Dermis blood vessel endothelial cell (primary cell): ENCODE results near the gene IKZF1. TPM values are rescaled to one million over a fixed set of nuclear protein-coding genes. Genes with fewer than 3 reads are reported as not detected.

Experiments used
- DNase-seq: peaks from one replicate; pipeline ENCODE4 v3.0.0; 2010
- total RNA-seq: library from RNA; depleted of rRNA; stranded (reverse); fragments of >200 nt; gene quantifications from 2 replicates; pipeline ENCODE4 v1.2.3, GENCODE V29; 2014

Gene IKZF1
- total RNA-seq, 1 donor from 2014 or later: 0.17 TPM

DNA sequence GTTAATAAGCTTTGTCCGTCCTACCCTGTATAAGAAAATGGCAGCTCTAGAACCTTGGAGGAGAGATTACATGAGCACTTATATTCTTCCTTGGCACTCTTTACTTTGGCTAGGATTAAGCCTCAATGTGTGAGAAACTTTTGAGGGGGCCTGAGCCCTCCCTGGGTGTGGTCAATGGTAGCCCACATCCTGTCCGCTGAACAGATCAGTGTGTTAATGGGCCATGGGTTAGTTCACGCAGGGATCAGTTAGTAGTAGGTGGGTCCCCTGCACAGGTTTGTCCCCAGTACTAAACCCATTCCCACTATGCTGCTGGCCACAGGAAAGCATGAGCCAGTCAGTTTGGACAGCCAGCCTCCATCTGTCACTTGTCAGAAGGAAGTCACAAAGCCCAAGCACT is 20.2 kb upstream of the IKZF1 start:
- no peak for DNase-seq

DNA sequence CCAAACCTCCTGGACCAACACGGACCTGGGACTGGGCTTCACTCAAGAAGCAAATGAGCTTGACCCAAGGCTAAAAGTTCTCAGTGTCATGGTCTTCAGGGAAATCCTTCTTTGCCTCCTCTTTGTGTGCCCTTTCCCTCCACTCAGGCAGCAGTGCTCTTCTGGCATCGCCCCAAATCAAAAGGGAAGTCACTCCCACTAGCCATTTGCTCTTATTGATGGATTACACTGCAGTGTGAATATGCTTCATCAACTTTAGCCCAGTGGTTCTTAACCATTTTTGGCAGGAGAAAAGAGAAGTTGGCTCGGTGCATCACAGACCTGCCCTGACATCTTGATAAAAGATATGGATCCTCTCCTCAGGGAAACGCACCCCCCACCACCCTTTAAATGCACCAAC is 19.2 kb upstream of the IKZF1 start:
- DNase-seq: no peak

DNA sequence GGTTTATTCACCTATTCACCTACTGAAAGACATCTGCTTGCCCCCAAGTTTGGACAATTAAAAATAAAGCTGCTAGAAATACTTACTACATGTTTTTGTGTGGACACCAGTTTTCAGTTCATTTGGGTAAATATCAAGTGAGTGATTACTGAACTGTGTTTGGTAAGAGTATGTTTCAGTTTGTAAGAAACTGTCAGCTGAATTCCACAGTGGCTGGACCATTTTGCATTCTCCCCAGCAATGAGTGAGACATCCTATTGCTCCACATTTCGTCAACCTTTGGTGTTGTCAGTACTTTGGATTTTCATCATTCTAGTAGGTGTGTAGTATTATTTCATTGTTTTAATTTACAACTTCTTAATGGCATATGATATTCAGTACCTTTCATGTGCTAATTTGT is 17.4 kb upstream of the IKZF1 start:
- DNase-seq: no peak

DNA sequence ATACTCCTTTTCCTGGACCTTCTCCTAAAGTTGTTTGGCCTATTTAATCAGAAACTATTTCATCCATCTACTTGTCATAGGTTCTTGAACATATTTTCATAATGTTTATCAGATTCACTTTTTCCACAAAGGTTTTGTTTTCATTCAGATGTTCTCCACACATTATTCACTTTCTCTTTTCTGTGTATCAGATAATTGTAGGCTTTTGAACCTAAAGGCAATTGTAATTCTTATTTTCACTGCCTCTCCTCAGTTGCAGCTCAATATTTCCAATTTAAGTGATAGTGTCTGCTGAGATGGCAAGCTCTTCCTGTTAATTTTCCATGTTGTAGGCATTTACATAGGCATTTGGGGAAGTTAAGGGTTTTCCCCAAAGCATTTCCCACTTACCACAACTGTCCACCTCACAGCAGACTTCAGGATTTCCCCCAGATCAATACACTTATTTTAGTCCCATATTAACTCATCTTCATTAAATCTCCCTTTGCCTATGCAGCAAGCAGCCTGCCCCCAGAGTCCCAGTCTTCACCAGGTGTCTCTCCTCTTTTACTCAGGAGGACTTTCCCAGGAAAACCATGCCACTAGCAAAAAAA is 12.3 kb upstream of the IKZF1 start:
- no peak for DNase-seq

DNA sequence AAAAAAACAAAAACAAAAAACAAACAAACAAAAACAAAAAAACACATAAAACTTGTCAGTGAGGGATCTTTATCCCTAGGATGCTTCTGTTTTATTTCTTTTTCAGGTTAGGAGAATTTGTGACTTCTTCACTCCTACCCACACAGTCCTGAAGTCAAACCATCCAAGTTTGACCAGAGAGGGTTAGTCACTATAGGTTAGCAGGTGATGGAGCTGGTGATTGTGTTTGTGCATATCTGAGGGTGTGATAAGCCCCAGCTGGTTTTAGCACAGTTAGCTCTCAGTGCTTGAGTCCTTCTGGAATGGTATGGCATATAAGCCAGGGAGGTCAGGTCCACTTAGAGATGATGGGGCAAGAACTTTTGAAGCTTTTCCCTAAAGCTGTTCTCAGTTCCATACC is 11.8 kb upstream of the IKZF1 start:
- no peak for DNase-seq

DNA sequence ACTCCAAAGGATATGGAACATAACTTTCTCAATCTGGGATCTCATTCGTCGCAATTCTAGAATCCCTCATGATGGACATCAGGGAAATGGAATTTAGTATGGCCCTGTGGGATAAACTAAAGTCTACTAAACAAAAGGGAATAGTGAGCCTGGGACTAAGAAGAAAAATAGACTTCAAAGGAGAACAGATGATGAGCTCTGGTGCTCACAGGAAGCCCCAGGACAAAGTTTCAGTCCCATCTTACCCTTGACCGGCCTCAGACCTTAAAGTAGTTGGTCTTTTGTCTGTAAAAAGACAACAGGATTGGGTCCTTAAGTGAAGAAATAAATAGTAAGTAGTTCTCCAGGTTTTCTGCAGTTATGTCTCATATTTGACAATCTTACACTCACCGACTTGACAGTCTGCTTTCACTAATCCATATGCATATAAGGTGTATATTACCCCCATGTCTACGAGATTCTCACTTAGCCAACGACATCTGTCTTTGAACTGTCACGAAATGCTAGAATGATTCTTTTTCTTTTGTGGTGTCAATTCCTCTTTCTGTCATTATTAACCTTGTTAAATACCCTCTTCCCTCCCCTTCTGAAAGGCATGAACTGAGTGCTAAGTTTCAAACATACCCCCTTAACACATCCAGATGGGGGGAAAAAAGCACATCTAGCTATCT is 10.9 kb upstream of the IKZF1 start:
- no peak for DNase-seq

DNA sequence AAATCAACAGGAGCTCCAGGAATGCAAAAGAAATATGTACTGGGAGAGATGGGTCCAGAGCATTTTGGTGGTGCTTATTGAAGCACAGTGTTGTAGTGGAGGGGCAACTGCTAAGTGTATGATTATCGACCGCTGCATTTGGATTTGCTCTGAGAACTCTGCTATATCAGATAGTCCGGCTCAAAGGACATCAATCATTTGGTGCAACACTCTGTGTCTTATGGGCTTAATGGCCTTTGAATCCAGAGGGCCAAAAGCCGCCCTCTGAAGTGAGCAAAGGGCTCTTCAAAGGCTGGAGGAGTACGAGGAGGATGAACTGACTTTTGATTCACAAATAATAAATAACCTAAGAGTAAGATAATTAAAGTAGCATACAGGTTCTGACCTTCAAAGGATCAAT is 9.4 kb upstream of the IKZF1 start:
- no peak for DNase-seq

DNA sequence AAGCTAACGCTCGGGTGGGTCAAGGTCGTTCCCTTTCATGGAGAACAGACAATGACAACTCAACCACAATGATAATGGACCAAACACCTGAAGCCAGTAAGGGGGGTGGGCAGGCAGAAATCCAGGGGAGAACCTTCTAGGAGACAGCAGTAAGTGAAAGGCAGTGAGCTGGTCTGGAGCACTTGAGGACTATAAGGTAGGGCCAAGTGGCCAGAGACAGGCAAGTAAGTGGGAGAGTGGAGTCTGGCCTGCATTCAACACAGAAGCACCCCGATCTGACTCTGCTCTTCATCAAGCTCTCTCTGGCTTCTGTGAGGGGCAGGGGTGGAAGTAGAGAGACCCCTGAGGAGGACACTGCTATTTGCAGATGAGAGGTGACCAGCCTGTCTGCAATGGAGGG is 7.7 kb upstream of the IKZF1 start:
- DNase-seq: no peak

DNA sequence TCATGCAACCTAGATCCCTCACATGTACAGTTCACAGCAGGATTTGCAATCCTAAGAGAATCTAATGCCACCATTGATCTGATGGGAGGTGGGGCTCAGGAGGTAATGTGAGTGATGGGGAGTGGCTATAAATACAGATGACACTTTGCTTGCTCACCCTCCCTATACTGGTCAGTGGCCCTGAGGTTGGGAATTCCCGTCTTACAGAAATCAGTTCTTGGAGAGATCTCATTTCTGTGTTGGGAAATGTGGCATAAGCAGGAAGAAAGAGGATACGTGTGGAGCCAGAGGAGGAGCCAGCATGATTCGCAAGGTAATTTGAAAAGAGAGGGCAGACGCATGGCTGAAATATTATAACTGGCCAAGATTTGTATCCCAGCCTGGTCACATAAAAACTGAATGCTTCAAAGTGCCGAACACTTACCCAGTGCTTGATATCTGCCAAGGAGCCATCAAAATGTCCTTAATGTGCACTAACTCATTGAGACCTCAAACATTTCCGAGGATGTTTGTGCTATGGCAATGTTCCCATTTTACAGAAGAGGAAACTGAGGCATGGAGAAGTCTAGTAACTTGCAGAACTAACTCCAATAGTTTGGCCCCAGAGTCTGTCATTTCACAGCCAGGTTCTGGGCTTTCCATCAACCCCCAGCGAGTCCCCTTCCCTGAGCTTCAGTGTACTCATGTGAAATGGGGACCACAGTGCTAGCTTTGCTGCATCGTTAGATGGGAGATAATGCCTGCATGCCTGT is 5.5 kb upstream of the IKZF1 start:
- no peak for DNase-seq

DNA sequence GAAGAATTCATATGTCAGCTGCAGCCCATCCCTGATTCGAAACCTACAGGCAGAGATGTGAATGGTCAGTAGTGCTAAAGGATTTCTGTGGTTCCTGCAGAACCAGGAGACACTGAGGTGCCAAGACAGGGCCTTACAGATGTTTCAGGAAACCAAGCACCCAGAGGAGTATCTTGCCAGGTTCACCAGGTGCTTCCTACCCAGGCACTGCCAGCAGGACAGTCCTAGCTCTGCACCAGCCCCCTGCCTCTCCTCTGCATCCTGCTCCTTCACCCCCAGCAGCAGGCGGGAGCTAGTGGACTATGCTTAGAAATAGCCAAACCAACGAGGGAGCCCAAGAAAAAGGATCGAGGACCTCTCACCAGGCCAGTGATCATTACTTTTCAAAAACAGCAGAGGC is 4.2 kb upstream of the IKZF1 start:
- DNase-seq: no peak

DNA sequence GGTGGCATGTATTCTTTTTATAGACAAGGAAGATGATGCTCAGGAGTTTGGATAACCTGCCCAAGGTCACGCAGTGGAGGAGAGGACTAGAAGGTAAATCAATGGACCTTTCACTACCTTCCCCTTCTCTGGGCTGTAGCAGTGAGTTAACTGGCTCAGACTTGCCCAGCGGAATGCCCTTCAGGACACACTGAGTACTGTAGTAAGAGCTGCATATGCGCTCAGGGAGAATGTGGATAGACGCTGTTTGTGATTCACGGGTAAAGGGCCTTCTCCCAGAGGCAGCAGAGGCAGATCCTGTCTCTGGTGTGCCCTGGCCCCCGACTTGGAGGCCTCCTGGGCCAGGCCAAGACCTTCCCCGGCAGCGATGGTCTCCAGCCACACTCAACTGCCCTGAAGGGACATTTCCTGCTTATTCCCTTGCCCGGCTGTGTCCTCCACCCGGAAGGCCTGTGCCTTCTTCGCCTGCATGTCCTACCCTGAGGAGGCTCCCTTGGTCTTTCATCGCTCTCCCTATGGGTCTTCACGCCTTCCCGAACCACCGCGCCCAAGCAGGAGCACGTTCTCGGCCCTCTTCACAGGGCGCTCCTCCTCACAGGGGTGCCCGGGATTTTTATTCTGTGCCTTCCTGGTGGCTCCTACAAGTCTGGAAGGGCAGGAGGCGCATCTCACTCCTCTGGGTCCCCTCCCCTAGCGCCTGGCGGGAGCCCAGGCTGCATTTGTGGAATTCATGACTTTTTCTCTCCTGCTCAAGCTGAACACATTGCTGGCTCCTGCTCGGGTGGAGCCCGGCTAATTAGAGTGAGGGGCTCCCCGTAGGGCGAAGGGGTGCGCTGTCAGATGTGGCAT is 1.8 kb upstream of the IKZF1 start:
- no peak for DNase-seq

DNA sequence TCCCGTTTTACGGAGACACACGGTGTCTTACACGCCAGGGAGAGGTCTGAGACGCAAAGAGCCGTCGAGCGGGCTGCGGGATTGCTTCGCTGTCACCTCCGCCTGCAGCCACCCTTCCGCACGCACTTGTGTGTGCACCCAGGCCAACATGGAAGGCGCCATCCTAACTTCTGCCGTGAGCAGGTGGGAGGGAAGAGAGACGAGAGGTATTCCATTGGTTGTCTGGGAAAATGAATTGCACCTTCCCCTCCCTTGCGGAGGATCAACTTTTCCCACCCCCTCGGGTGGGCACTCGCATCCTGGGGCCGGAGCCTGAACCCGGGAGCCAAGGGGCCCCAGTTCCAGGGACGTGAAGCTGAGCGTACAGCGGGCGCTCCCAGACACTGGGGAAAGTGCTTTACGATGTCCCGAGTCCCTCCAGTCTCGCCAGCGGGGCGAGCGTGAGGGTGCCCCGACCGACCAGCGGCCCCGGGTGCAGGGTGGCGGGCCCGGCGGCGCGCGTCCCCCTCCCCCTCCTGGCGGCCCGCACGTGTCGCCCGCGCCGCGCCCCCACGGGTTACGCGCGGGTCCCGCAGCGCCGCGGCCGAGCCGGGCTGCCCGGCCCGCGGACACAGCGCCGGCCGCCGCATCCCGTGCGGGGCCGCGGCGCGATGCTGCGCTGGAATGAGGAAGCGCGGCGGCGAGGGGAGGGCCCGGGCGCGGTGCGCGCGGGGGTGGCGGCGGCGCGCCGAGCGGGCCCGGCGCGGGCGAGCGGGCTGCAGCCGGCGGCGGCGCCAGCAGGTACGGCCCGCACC is 984 bp upstream of the IKZF1 start:
- no peak for DNase-seq

DNA sequence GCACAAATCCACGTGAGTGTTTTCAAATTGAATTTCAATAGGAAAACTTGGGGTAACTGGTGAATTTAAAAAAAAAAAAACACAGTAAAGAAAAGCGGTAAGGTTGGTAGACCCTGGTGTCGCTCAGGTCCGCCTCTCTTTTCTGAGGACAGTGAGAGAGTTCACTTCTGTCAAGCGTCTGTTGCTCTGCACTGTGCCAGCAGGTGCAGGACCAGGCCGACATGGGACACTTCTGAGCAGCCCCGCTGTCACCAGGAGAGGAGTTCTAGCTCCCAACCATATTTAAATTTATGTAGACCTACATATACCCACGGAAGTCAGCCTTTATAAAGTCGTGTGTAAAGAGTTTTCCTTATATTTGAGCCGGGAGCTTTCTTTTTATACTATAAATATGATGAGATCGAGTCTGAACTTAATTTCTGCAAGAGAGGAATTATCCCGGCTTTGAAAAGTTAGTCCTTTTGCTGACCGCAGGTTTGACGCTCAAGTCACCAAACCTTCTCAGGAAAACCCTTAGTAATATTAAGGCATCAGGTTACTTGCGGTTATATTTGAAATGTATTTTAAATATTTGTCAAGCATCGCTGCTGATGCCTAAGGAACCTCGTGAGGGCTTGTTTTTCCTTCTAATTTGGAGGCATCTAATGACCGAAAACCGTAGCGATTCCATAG is 531 bp downstream of the IKZF1 start:
- DNase-seq: no peak

DNA sequence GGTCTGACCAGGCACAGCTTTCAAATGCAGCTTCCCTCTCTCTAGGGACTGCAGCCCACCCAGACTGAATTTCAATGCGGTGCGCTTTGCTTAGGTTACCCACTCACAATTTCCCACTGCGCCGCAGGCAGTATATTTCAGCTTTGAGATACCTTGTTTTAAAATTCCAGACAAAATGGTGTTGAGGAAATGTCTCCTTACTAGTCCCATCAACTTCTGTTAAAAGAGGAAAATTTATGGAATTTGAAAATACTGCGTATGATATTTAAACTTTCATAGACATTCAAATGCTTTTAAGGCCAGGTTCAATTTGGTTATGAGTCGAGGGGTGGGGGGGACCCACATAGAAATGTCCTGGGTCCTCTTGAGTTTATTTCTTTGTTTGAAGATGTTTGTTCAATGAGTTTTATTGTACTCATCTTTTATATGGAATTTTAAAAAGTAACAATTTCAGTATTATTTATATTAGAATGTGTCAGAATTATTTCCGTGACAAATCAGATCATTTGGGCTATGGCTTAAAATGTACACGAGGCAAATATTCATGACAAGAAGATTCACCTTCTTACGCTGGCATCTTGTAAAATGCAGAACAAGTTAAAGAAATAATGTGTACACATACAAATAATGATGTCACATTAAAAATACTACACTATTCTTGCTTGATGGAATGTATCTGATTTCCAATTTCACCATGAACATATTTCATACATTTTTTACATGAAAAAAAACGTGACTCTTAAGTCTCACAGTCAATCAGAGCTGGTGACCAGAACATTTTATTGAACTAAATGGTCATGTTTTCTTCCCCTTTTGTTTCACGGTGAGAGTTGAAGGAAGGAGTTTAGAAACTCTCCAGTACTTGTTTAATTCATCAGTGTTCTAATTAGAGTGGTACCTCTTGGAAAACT is 1.3 kb downstream of the IKZF1 start:
- DNase-seq: no peak

DNA sequence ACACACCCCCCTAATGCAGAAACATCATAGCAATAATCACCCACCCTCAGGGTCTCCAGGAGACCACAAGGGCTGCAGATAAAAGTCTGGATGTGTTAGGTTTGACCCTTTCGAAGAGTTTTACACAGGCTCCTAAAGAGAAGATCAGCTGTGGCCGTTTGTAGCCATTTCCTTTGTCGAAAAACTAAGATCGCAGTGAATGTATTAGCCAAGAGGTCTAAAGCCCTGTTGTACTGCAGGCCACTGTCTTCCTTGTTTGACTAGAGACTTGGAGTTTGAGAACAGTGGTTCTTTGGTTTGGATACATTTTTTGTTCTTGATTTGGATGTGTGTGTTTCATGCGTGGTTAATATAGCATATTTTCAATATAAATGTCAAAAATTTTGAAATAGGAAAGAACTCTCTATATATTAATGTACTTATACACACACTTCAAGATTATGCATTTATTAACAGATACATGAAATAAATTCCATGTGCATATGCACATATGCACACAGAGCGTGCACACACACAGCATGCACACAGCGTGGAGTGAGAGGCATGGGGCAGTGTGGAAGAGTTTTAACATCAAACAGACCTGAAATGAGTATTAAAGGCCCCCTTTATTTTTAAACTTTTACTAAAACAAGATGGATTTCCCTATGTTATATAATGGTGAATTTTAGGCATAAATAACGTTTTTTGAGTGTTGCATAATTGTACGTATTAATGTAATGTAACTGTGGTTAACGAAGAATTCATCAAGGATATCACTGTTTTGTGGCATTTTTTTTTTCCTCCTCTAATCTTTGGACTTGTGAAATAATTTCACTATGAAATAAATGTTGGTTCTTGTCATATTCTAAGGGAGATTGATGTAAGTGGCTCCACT is 2.2 kb downstream of the IKZF1 start:
- no peak for DNase-seq

DNA sequence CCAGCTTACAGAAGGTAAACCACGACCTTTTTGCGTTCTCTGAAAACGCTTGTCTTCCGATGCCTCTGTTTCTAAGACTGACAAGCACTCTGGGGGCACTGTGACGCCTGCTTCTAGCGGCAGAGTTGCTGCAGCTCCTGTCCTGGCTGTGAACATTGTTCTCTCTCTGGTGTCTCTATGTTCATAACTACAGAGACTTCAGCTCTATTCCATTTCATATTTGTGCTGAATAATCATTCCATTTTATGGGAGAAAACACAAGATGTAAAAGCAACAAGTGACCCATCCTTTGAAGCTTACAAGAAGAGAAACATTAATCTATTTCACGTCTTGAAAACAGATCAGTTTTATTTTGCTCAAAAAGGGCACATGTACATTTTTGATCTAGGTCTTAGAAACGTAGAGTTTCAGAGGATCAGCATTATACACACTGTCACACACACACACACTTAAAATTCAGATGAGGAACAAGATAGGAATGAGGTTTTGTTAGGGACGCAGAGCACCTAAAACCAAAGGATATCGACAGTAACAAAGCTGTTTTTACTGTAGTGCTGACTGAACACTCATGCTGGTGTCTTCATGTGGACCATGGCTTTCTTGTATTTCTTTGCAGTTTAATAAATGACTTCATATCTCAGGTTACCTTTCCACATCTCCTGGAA is 3.0 kb downstream of the IKZF1 start:
- no peak for DNase-seq

DNA sequence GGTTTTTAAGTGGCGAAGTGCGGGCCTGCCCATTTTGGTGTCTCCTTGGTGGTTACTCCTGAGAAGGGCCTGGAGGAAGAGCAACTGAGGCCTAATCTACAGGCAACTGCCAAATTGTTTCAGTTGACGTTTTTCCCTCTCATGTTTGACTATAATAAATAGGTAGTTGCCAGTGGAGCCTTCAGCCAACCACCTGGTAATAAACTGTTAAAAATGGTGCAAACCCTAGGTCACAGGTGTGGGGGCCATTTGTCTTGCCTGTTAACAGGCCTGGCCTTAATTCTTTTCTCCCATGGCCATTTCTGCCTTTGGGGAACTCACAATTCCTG is 3.7 kb downstream of the IKZF1 start:
- DNase-seq: no peak

DNA sequence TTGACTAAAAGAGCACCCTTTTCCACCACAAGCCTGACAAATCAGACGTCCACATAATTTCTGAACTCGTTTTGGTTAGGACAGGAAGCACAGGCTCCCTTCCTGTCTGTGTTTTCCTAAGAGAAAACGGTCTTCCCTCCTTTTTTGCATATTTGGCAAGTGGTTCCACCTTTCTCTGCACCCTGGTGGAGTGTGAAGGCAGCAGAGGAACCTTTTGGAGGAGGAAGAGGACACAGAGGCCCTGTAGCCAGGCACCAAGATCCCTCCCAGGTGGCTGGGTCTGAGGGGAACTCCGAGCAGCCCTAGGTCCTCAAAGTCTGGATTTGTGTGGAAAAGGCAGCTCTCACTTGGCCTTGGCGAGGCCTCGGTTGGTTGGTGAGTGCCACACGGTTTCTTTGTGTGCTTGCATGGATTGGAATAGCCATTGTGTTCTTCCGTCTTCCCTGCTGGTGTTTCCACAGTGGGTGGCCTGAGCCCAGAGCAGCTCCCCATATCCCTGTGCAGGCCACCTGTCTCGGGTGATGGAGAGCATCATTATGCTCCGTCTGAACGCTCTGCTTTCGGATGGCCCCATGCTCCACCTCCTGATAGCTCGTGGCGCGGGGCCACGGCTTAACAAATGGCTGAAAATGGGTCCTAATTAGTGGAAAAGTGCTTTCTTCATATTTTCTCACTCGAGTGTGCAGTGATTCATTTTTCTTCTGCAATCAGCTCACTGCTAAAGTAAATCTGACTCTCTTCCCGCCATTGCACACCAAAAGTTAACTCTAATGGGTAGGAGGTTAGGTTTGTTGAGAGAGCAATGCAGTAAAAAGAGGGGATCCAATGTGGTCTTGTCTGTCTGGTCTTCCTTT is 4.2 kb downstream of the IKZF1 start:
- DNase-seq: no peak
